Left renal pelvis (tissue), 4 donors: ENCODE data around the gene PACSIN3. TPM values are rescaled to one million over a fixed set of nuclear protein-coding genes. Genes with fewer than 3 reads are reported as not detected.
"Not testable (repeated sequence)": the region's sequence is repeated elsewhere in the genome, so short reads cannot be mapped to it uniquely, and the experiment has no call there.

Experiments used
- DNase-seq, 4 donors: peaks; one replicate each; pipeline ENCODE4 v3.0.0-alpha.2; 2013; ENCODE audit warnings: low read depth in 4 of 4, low spot score in 3 of 4
- polyA plus RNA-seq, 4 donors: library from polyadenylated mRNA; unstranded; fragments of 120-200 nt; gene quantifications; one replicate each; pipeline ENCODE4 v1.2.1, GENCODE V29; 2013; ENCODE audit not compliant: insufficient read length in 4 of 4

PACSIN3 gene
- polyA plus RNA-seq, 4 donors = 22.5 to 45.2 (median 29.9) TPM

DNA sequence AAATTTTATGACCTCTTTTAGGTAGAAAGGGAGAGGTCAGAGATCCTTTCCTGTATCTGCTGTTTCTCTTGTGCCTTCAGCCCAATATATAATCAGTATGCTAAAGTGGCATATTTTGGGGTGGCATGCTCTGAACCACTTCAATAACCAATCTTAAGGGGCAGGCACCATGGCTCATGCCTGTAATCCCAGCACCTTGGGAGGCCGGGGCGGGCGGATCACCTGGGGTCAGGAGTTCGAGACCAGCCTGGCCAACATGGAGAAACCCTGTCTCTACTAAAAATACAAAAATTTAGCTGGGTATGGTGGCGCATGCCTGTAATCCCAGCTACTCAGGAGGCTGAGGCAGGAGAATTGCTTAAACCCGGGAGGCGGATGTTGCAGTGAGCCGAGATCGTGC, 11.9 kb upstream of the PACSIN3 start:
- not testable (repeated sequence) for DNase-seq

DNA sequence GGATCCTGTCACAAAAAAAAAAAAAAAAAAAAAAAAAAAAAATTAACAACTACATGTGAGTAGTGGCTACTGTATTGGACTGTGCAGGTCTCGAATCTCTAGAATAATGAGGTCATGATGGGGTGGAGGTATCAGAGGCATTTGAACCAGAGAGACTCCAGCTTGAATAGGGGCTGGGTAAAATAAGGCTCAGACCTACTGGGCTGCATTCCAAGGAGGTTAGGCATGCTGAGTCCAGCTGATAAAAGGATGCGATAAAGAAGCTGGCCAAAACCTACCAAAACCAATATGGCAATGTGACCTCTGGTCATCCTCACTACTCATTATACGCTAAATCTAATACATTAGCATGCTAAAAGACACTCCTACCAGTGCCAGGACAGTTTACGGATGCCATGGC, 5.9 kb upstream of the PACSIN3 start:
- no peak for DNase-seq

DNA sequence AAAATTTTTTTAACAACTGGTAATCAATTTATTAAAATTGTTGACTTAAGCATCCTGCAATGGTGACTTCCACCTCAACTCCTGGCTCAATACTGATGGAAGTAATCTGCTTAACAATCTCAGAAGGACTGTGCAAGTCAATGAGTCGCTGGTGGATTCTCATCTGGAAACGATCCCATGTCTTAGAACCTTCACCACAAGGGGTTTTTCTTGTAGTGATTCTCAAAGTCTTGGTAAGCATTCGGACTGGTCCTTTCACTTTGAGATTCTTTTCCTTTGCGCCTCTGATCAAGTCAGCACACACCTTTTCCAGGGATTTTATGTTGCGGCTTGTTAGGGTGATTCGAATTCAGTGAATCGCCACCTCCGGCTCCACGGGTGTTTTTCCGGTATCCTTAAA, 4.9 kb upstream of the PACSIN3 start:
- not testable (repeated sequence) for DNase-seq

DNA sequence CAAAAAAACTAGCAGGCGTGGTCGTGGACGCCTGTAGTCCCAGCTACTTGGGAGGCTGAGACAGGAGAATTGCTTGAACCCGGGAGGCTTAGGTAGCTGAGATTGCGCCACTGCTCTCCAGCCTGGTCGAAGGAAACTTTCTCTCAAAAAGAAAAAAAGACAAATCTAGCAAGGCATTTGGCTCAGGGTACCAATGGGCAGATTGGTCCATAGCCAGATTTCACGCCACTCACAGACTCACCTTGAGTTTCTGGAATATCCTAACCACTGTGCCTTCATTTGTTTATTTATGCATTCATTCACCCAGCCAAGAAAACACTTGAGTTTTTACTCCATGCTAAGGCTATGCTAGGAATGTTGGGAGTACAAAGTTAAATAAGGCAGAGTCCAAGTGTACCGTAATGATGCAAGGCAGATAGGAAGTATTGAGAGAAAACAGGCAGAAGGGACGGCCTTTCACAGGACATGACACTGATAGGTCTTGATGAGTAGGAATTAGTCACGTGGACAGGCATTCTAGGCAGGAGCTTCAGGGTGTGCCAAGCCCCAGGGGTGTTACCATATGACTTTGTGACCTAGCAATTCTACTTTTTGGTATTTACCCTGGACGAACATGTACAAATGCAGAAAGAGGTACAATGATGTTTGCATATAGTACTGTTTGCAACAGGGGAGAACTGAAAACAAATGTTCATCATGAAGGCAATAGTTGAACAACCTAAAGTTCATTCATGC, 3.0 kb upstream of the PACSIN3 start:
- DNase-seq = peak in 1 of 4 donors; percentile 45

DNA sequence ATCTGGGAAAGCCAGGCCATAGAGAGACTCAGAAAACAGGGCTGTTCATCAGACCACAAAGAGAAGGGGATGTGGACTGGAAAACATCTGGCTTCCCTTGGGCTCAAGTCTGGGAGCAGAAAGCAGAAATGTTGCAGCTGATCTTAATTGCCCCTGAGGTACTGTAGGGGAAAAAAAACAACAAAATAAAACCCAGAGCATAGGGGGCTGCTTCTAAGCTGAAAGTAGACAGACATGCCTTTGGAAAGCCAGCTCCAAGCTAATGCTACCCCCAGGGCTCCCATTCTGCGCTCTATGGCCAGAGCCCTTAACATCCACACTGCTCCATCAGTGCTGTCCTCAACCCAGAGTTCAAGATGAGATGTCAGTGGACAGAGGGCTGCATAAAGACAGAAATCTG, 2.0 kb upstream of the PACSIN3 start:
- no peak for DNase-seq

DNA sequence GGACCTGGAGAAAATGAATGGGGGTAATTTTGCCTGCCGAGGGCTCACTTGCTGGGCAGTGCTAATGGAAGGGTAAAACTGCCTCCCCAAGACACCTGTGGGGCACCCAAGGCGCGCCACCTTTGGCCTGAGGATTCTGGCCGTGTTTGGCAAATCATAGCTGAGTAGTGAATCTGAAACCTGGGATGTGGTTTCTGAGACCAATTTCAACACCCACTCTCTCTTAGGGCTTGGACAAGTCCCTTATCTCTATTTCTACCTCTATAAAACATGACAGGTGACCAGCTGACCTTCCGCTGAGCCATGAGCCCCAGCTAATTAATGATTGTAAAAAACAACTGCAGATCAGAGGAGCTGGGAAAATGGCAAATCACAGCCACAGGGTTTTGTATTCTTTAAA, 1.5 kb upstream of the PACSIN3 start:
- DNase-seq = no peak

DNA sequence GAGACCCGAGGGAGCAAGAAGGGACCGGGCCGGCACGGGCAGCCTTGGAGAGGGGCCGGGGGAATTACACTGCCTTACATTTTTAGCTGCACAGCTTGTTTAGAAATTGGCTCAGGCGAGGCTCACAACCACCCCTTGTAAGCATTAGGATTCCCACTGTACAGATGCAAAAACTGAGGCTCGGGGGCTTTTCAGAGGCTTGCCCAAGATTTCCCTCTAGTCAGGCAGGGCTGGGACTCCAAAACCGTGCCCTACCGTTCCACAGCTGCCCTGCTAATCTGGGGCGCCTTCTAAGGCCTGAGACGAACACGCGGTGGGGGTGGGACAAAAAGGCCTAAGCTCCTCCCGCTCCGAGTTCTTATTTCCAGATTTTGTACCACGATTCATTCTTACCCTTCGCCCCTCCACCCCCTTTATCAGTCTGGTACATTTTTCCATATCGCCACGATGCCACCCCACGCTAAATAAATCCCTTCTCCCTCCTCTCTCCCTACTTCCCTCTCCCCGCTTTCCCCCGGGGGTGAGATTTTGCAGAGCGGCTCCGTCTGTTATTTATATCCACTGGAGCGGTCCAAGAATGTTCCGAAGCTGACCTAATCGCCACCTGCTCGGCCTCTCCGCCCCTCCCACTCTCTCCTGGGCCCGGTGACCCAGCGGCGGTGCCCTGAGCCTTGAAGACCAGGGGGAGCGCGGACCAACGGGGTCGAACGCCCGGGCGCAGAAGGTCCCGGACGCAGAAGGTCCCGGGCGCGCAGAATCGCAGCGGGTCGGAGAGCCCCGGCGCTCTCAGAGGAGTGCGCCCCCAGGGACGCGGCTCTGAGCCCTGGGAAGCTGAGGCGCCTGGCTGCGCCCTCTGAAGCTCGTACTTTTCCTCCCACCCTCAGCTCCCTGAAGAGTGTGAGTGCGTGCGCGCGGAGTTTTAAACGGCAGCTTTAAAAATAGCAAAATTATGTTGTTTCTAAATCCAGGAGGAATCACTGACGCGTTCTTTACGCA, 764 bp upstream of the PACSIN3 start:
- DNase-seq = no peak

DNA sequence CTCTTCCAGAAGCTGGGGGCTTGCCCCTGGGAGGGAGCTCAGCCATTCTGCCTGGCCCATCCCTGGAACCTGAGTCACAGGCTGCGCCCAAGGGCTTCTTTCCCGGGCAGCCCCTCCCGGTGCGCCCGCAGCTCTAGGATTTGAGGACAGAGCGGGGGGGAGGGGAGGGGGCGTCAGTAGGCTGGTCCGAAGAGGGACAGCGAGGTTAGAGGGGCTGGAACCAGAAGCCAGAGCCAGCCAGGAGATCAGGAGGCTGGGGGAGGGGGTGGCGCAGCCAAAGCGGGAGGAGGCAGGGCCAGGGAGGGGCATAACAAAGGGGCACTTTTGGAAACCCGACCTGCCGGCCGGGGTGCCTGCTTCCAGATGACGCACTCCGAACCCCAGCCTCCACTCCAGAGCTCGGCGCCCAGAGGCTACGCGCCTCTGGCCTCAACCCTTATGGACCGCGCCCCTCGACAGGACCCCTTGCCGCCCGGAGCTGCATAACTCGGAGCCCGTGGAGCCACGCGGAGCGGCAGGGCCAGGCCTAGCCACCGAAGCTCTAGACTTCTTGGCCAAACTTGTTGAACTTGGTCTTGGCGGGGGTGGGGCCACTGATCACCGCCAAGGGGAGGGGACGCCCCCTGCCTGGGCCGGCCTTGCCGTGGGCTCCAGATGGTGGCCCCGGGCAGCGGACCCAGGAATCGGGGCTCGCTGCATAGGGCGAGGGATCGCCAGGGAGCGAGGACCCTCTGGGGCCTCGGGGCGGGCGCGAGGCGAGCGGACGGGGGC, 744 bp downstream of the PACSIN3 start:
- no peak for DNase-seq

DNA sequence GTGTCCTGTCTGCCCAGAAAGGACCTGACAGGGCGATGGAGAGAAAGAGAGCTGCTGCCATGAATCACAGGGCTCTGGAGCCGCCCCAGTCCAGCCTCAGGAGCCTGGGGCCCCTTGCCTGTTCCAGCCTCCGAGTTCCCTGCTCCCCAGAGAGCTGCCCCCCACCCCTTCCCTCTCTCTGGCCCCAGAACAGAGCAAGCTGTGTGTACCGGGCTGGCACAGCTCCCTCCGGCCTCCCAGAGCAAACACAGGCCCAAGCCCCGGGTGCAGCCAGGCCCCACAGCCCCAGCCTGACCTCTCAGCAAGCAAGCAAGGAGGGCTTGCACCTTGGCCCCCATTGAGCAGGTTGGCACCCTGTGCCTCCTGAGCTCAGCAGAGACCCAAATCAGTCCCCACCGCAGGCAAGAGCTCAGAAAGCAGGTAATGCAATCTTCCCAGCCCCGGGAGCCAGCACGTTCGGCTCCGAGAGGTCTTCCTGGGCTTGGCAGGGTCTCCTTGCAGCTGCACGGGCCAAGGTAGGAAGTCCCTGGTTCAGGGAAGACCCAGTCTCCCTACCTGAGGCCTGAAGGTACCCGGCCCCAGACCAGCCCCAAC, 1.4 kb downstream of the PACSIN3 start:
- DNase-seq = no peak

DNA sequence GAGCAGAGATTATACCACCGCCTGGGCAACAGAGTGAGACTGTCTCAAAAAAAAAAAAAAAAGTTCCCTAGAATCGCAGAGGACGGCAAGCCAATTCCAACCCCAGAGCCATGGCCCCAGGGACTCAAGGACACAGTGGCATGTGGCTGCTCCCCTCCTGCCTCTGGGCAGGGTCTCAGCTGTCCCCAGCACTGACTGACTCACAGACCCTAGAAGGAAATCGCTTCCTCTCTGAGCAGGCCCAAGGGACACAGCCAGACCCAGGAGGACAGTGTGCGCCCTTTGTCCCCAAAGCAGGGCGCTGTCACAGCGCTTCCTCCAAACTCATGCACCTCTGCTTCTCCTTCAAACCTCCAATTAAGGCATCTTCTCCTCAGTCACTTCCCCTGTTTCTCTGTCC, 2.3 kb downstream of the PACSIN3 start:
- DNase-seq = no peak

DNA sequence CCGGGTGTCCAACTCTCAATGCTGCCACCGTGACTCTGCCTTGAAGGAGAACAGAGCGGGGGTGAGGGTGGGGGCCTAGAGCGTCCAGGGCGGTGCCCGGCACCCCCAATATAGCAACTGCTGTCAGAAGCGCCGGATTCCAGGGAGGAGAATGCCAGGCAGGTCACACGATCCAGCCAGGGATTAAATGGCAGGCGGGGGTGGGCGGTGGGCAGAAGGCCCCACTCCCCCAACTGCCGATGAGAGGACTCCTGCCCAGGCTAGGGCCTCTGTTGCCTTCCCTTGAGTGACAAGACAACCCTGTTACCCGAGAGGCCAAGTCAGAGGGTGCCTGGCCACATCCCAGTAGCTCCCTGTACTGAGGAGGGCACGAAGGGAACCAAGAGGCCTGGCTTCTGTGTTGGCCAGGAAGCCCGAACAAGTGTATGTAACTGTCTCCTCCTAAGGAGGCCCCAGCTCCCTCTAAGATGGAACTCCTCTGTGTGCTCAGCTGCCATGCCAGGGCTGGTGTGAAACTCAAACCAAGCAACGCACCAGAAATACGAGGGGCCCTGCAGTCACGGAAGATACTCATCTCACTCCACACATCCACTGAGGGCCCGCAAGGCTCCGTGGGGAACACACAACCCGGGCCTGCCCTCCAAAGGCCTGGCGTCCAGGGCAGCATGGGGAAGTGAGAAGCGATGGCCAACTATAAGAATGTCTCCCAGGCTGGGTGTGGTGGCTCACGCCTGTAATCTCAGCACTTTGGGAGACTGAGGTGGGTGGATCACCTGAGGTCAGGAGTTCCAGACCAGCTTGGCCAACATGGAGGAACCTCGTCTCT, 3.0 kb downstream of the PACSIN3 start:
- DNase-seq = no peak

DNA sequence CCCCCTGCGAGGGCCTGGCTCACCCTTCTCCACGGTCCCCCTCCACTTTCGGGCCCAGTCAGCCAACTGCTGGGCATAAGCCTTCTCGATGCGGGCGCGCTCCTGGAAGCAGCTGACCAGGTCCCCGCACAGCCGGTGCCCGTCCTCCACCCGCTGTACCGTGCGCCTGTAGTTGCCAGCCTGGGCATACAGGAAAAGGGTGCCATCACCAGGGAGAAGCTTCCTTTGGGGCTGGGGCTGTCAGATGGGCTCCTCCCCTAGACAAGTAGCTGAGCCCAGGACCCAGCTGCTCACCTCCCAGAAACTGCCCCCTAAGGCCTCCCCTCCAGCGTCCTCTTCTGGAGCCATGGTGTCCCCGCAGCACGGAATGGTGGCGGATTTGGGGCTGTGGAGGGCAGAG, 3.9 kb downstream of the PACSIN3 start:
- no peak for DNase-seq

DNA sequence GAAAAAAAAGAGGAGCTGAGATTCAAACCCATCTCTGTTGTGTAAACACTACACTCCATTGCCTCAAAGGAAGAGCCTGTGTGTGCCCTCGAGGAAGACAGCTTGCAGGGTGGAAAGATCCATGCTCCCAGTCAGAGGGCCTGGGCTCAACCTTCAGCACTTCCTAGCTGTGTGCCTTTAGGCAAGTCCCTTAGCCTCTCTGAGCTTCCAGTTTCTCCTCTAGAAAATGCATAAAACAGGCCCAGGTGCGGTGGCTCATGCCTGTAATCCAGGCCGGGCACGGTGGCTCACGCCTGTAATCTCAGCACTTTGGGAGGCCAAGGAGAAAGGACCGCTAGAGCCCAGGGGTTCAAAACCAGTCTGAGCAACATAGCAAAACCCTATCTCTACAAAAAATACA, 5.0 kb downstream of the PACSIN3 start:
- no peak for DNase-seq

DNA sequence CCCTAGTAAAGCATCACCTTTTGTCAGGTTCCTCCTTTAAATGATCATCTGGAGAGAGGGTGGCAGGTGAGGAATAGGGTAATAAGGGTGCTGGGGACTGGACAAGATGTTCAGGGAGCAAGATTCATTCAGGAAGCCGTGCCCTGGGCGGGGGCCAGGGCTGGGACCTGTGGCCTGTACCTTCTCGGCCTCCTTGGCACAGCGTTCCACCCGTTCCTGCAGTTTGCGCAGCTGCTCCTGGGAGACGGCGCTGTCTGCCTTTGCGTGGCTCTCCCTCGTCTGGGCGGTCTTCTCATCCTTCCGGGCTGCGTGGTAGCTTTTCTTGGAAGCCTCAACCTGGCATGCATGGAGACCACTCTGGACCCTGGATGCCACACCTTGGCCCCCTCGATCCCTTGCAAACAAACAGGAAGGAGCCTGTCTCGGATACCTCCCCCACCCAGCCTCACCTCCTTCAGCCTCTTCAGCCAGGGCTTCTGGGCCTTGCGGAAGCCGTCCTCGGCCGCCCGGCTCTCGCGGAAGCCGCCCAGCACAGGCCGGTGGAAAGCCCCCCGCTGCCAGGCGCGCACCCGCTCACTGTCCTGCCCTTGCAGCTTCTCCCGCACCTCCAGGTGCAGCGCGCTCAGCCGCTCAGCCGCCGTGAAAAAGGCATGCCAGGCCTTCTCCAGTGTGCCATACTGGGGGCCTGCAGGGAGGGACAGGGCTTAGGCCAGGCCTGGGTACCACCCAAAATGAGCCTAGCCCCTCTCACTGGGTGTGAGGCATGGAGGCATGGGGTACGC, 6.0 kb downstream of the PACSIN3 start:
- no peak for DNase-seq

DNA sequence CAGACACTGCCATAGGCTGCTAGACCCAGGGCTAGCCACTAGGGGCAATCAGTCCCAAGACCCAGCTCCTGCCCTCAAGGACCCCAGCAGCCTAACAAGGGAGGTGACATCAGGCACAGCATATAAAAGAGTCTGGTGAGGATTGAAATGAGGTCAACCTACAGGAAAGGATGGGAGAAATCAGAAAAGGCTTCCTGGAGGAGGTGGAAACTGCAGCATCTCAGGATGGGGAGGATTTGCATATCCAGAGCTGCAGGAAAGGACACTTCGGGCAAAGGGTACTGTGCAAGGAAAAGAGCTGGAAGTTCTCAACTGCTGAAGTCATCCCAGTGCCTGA, 6.6 kb downstream of the PACSIN3 start:
- no peak for DNase-seq

DNA sequence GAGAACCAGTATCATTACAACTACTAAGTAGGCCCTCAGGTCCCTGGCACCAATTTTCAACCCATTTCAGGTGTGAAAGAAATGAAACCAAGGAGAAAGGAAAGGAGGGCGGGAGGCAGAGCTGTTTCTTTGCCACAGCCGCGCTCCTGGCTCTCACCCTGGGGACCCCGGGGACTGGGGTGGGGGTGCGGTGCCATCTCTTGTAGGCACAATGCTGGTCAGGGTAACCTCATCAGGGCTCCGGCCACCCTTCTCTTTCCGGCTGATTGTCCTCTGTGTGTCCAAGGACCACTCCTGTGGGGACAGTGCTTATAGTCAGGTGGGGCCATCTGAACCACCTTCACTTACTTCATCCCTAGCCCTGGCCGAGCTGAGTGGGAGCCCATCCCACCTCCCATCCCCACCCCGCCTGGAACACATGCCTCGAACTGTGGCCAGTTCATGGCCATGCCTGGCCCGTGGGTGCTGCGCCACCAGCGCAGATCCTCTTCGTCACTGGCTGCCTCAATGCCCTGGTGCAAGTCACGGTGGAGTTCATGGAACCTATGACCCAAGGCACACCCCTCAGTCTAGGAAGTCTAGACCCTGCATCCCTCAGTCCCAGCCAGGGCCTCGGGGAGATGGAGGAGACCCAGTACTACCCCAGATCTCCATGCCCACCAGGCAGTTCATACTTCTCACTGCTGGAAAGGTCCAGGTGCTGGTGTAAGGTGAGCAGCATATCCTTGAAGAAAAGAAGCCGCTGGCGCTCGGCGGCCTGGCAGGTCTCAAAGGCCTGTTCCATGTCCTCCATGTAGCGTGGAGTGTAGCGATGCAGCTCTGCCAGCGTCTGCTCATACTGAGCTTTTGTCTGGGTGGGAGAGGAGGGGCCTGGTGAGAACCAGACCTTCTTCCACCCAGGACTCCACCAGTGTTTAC, 7.2 kb downstream of the PACSIN3 start:
- no peak for DNase-seq

DNA sequence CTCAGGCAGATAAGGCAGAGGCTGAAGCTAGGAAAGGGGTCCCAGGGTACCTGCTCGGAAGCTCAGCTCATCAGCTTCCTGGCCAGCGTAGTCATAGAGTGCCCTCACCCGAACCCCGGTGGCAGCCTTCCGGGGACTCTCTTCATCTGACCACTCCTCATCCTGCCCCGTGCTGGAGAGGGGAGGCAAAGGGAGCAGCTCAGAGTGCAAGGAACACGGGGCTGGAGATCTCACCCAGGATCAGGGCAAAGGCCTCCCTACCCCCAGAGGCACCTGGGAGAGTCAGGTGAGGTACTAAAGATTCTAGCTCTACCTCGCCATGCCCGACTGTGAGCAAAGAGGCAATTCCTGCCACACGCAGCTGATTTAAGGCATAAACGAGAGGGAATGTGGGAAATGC, 7.9 kb downstream of the PACSIN3 start:
- no peak for DNase-seq

DNA sequence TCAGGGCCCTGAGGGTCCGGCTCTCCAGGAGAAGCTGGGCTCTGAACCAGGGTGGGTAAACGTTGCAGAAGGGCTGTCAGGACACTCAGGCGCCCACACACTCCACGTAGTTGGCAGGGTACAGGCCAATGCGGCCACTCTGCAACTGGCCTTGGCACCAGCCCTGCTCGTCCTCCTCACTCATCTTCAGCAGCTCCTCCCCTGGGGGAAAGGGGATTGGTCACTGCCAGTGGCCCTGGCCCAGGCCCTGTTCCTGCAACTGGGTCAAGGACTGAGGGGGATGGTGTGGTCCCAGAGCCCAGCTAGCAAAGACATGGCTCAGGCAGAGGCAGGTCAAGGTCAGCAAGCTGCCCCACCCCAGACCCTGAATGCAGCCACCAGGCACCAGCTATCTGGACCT, 8.4 kb downstream of the PACSIN3 start:
- no peak for DNase-seq
